ENCODE measurements around the gene MEGF8.

MEGF8 gene

GRCh38 chr19:42285541-42285941, 39.9 kb upstream of the MEGF8 start:
- no peak overlapping the region for H4K8ac ChIP-seq (ENCODE audit: low read length)
- no peak overlapping the region for H2AFZ ChIP-seq (ENCODE audit: low read depth, low read length)
- no peak overlapping the region for H2BK120ac ChIP-seq (ENCODE audit: low read depth, low read length)
- no peak overlapping the region for H3K23ac ChIP-seq (ENCODE audit: low read length in 2 of 2)
- H3K36me3 ChIP-seq (ENCODE audit: control insufficient read depth in 1 of 2, insufficient read depth in 2 of 2, low read depth in 1 of 2, low read length in 2 of 2), result peaks cover 40 to 49% of the 10 kb centered on the region in 2 experiments
- peak overlapping the region in 1 of 2 experiments; percentile 93 for H3K4me3 ChIP-seq (ENCODE audit: insufficient read depth in 1 of 2, low read depth in 1 of 2, low read length in 2 of 2)
- H3K14ac ChIP-seq (ENCODE audit: low read length in 2 of 2), result peak overlapping the region in 1 of 2 experiments; percentile 20
- H3K4ac ChIP-seq (ENCODE audit: low read depth in 1 of 2, low read length in 2 of 2), result peak overlapping the region; percentile 18 to 99
- H2BK5ac ChIP-seq (ENCODE audit: low read depth, low read length, poor library complexity, severe bottlenecking), result no peak overlapping the region
- no peak for DNase-seq
- peak overlapping the region; percentile 90 for H3K9ac ChIP-seq (ENCODE audit: low read length)
- 50% methylated on average over 4 of the region's 5 CpGs for WGBS
- peak overlapping the region; percentile 45 for H4K91ac ChIP-seq (ENCODE audit: low read length)
- H2BK15ac ChIP-seq (ENCODE audit: low read depth, poor library complexity, severe bottlenecking), result no peak overlapping the region
- H2AK5ac ChIP-seq (ENCODE audit: low read length, severe bottlenecking), result peak overlapping the region; percentile 40
- H3K9me3 ChIP-seq (ENCODE audit: control insufficient read depth, low read length), result no peaks in the 10 kb centered on the region
- H3K4me1 ChIP-seq (ENCODE audit: control insufficient read depth, insufficient read depth, low read depth, low read length), result peaks cover 45% of the 10 kb centered on the region
- H3K27me3 ChIP-seq (ENCODE audit: control insufficient read depth in 1 of 2, insufficient read depth in 1 of 2, low read length in 2 of 2), result no peaks in the 10 kb centered on the region
- no peak overlapping the region for H2BK12ac ChIP-seq (ENCODE audit: low read length in 2 of 2)
- no peak overlapping the region for H3K18ac ChIP-seq (ENCODE audit: low read depth in 1 of 2, low read length in 2 of 2)
- H3K27ac ChIP-seq (ENCODE audit: low read length, poor library complexity, severe bottlenecking), result no peak overlapping the region
- peaks cover 32% of the 10 kb centered on the region for H3K79me1 ChIP-seq (replicated peaks; ENCODE audit: low read length, poor library complexity, severe bottlenecking)
- H3K4me2 ChIP-seq (ENCODE audit: low read length, poor library complexity, severe bottlenecking), result peak overlapping the region; percentile 35

- no peak overlapping the region for H2BK120ac ChIP-seq (ENCODE audit: low read depth, low read length)
- no peak overlapping the region for H3K27ac ChIP-seq (ENCODE audit: low read length, poor library complexity, severe bottlenecking)
- H2BK15ac ChIP-seq (ENCODE audit: low read depth, poor library complexity, severe bottlenecking), result no peak overlapping the region
- peaks cover 48% of the 10 kb centered on the region for H3K4me1 ChIP-seq (ENCODE audit: control insufficient read depth, insufficient read depth, low read depth, low read length)
- H3K4me2 ChIP-seq (ENCODE audit: low read length, poor library complexity, severe bottlenecking), result no peak overlapping the region
- H4K8ac ChIP-seq (ENCODE audit: low read length), result no peak overlapping the region
- peak overlapping the region; percentile 90 for H3K9ac ChIP-seq (ENCODE audit: low read length)
- peaks cover 44 to 53% of the 10 kb centered on the region in 2 experiments for H3K36me3 ChIP-seq (ENCODE audit: control insufficient read depth in 1 of 2, insufficient read depth in 2 of 2, low read depth in 1 of 2, low read length in 2 of 2)
- H2AK5ac ChIP-seq (ENCODE audit: low read length, severe bottlenecking), result peak overlapping the region; percentile 40
- H3K23ac ChIP-seq (ENCODE audit: low read length in 2 of 2), result no peak overlapping the region
- H3K14ac ChIP-seq (ENCODE audit: low read length in 2 of 2), result peak overlapping the region in 1 of 2 experiments; percentile 84
- peaks cover 37% of the 10 kb centered on the region for H3K79me1 ChIP-seq (replicated peaks; ENCODE audit: low read length, poor library complexity, severe bottlenecking)
- H2BK12ac ChIP-seq (ENCODE audit: low read length in 2 of 2), result peak overlapping the region in 1 of 2 experiments; percentile 23
- H3K27me3 ChIP-seq (ENCODE audit: control insufficient read depth in 1 of 2, insufficient read depth in 1 of 2, low read length in 2 of 2), result no peaks in the 10 kb centered on the region
- H3K4ac ChIP-seq (ENCODE audit: low read depth in 1 of 2, low read length in 2 of 2), result peak overlapping the region in 1 of 2 experiments; percentile 19
- no peaks in the 10 kb centered on the region for H3K9me3 ChIP-seq (ENCODE audit: control insufficient read depth, low read length)
- no peak overlapping the region for H2AFZ ChIP-seq (ENCODE audit: low read depth, low read length)
- peak overlapping the region in 1 of 2 experiments; percentile 44 for H3K18ac ChIP-seq (ENCODE audit: low read depth in 1 of 2, low read length in 2 of 2)
- no peak for DNase-seq
- H2BK5ac ChIP-seq (ENCODE audit: low read depth, low read length, poor library complexity, severe bottlenecking), result no peak overlapping the region
- peak overlapping the region; percentile 18 for H4K91ac ChIP-seq (ENCODE audit: low read length)
- peak overlapping the region; percentile 19 to 93 for H3K4me3 ChIP-seq (ENCODE audit: insufficient read depth in 1 of 2, low read depth in 1 of 2, low read length in 2 of 2)
- WGBS, result 94% methylated on average over 6 of the region's 6 CpGs
These were observed 39.5 kb upstream of the MEGF8 start for GRCh38 chr19:42285988-42286348.

GRCh38 chr19:42286349-42287016, 39.0 kb upstream of the MEGF8 start:
- no peak overlapping the region for H2BK15ac ChIP-seq (ENCODE audit: low read depth, poor library complexity, severe bottlenecking)
- H3K27ac ChIP-seq (ENCODE audit: low read length, poor library complexity, severe bottlenecking), result no peak overlapping the region
- H3K4me3 ChIP-seq (ENCODE audit: insufficient read depth in 1 of 2, low read depth in 1 of 2, low read length in 2 of 2), result peak overlapping the region; percentile 19 to 93
- no peaks in the 10 kb centered on the region for H3K27me3 ChIP-seq (ENCODE audit: control insufficient read depth in 1 of 2, insufficient read depth in 1 of 2, low read length in 2 of 2)
- H4K8ac ChIP-seq (ENCODE audit: low read length), result no peak overlapping the region
- no peak overlapping the region for H2BK120ac ChIP-seq (ENCODE audit: low read depth, low read length)
- H3K14ac ChIP-seq (ENCODE audit: low read length in 2 of 2), result peak overlapping the region in 1 of 2 experiments; percentile 84
- H2BK5ac ChIP-seq (ENCODE audit: low read depth, low read length, poor library complexity, severe bottlenecking), result no peak overlapping the region
- no peak overlapping the region for H3K4me2 ChIP-seq (ENCODE audit: low read length, poor library complexity, severe bottlenecking)
- peaks cover 49 to 58% of the 10 kb centered on the region in 2 experiments for H3K36me3 ChIP-seq (ENCODE audit: control insufficient read depth in 1 of 2, insufficient read depth in 2 of 2, low read depth in 1 of 2, low read length in 2 of 2)
- peak overlapping the region in 1 of 2 experiments; percentile 23 for H2BK12ac ChIP-seq (ENCODE audit: low read length in 2 of 2)
- H2AFZ ChIP-seq (ENCODE audit: low read depth, low read length), result no peak overlapping the region
- DNase-seq, result no peak
- no peak overlapping the region for H3K23ac ChIP-seq (ENCODE audit: low read length in 2 of 2)
- H3K18ac ChIP-seq (ENCODE audit: low read depth in 1 of 2, low read length in 2 of 2), result peak overlapping the region in 1 of 2 experiments; percentile 44
- peaks cover 49% of the 10 kb centered on the region for H3K4me1 ChIP-seq (ENCODE audit: control insufficient read depth, insufficient read depth, low read depth, low read length)
- peak overlapping the region; percentile 90 for H3K9ac ChIP-seq (ENCODE audit: low read length)
- no peaks in the 10 kb centered on the region for H3K9me3 ChIP-seq (ENCODE audit: control insufficient read depth, low read length)
- H2AK5ac ChIP-seq (ENCODE audit: low read length, severe bottlenecking), result no peak overlapping the region
- H4K91ac ChIP-seq (ENCODE audit: low read length), result peak overlapping the region; percentile 18
- 79% methylated on average over 9 of the region's 13 CpGs for WGBS
- peaks cover 42% of the 10 kb centered on the region for H3K79me1 ChIP-seq (replicated peaks; ENCODE audit: low read length, poor library complexity, severe bottlenecking)
- peak overlapping the region in 1 of 2 experiments; percentile 19 for H3K4ac ChIP-seq (ENCODE audit: low read depth in 1 of 2, low read length in 2 of 2)

GRCh38 chr19:42287017-42287826, 38.2 kb upstream of the MEGF8 start:
- H2BK120ac ChIP-seq (ENCODE audit: low read depth, low read length), result no peak overlapping the region
- no peak overlapping the region for H3K14ac ChIP-seq (ENCODE audit: low read length in 2 of 2)
- no peak overlapping the region for H3K27ac ChIP-seq (ENCODE audit: low read length, poor library complexity, severe bottlenecking)
- no peaks in the 10 kb centered on the region for H3K27me3 ChIP-seq (ENCODE audit: control insufficient read depth in 1 of 2, insufficient read depth in 1 of 2, low read length in 2 of 2)
- no peak overlapping the region for H2BK12ac ChIP-seq (ENCODE audit: low read length in 2 of 2)
- peaks cover 56 to 66% of the 10 kb centered on the region in 2 experiments for H3K36me3 ChIP-seq (ENCODE audit: control insufficient read depth in 1 of 2, insufficient read depth in 2 of 2, low read depth in 1 of 2, low read length in 2 of 2)
- H2BK15ac ChIP-seq (ENCODE audit: low read depth, poor library complexity, severe bottlenecking), result no peak overlapping the region
- no peak overlapping the region for H4K8ac ChIP-seq (ENCODE audit: low read length)
- no peak overlapping the region for H2AFZ ChIP-seq (ENCODE audit: low read depth, low read length)
- 97% methylated on average over 29 of the region's 30 CpGs for WGBS
- H3K4me1 ChIP-seq (ENCODE audit: control insufficient read depth, insufficient read depth, low read depth, low read length), result peaks cover 42% of the 10 kb centered on the region
- no peak overlapping the region for H4K91ac ChIP-seq (ENCODE audit: low read length)
- peaks cover 49% of the 10 kb centered on the region for H3K79me1 ChIP-seq (replicated peaks; ENCODE audit: low read length, poor library complexity, severe bottlenecking)
- H3K9me3 ChIP-seq (ENCODE audit: control insufficient read depth, low read length), result no peaks in the 10 kb centered on the region
- H2BK5ac ChIP-seq (ENCODE audit: low read depth, low read length, poor library complexity, severe bottlenecking), result no peak overlapping the region
- no peak overlapping the region for H3K4ac ChIP-seq (ENCODE audit: low read depth in 1 of 2, low read length in 2 of 2)
- no peak overlapping the region for H3K4me2 ChIP-seq (ENCODE audit: low read length, poor library complexity, severe bottlenecking)
- H3K18ac ChIP-seq (ENCODE audit: low read depth in 1 of 2, low read length in 2 of 2), result no peak overlapping the region
- H3K9ac ChIP-seq (ENCODE audit: low read length), result no peak overlapping the region
- no peak overlapping the region for H3K23ac ChIP-seq (ENCODE audit: low read length in 2 of 2)
- DNase-seq, result no peak
- no peak overlapping the region for H2AK5ac ChIP-seq (ENCODE audit: low read length, severe bottlenecking)
- H3K4me3 ChIP-seq (ENCODE audit: insufficient read depth in 1 of 2, low read depth in 1 of 2, low read length in 2 of 2), result no peak overlapping the region
